Islet of Langerhans (tissue), 1 donor: ENCODE measurements around the gene ZFYVE28.

Experiments used
- FAIRE-seq: peaks from one replicate; lab custom pipeline; 2011; peaks lifted over from hg19 to GRCh38; lab: Jason Lieb, UNC

Gene ZFYVE28

GRCh38 chr4:2302387-2303119 lies 115.9 kb downstream of the ZFYVE28 start:
- FAIRE-seq = no peak

- no peak for FAIRE-seq
Measured at GRCh38 chr4:2301806-2302205, 116.6 kb downstream of the ZFYVE28 start.

- no peak for FAIRE-seq
Measured at GRCh38 chr4:2301225-2301642, 117.2 kb downstream of the ZFYVE28 start.

GRCh38 chr4:2300431-2301224 lies 117.8 kb downstream of the ZFYVE28 start:
- FAIRE-seq = no peak

- FAIRE-seq = no peak
Measured at GRCh38 chr4:2299794-2300193, 118.7 kb downstream of the ZFYVE28 start.

GRCh38 chr4:2298532-2298991 lies 119.9 kb downstream of the ZFYVE28 start:
- FAIRE-seq = no peak

- FAIRE-seq = no peak
Measured at GRCh38 chr4:2297606-2298531, 120.6 kb downstream of the ZFYVE28 start.

- FAIRE-seq = no peak
Measured at GRCh38 chr4:2296631-2297601, 121.5 kb downstream of the ZFYVE28 start.

- FAIRE-seq = no peak
Measured at GRCh38 chr4:2295900-2296442, 122.5 kb downstream of the ZFYVE28 start.

GRCh38 chr4:2295500-2295899 lies 122.9 kb downstream of the ZFYVE28 start:
- FAIRE-seq = no peak

GRCh38 chr4:2292646-2293108 lies 125.8 kb downstream of the ZFYVE28 start:
- FAIRE-seq = no peak

- FAIRE-seq = no peak
Measured at GRCh38 chr4:2291705-2292645, 126.5 kb downstream of the ZFYVE28 start.

- no peak for FAIRE-seq
Measured at GRCh38 chr4:2290974-2291704, 127.3 kb downstream of the ZFYVE28 start.

- no peak for FAIRE-seq
Measured at GRCh38 chr4:2290488-2290887, 128.0 kb downstream of the ZFYVE28 start.

- no peak for FAIRE-seq
Measured at GRCh38 chr4:2289955-2290333, 128.5 kb downstream of the ZFYVE28 start.

- FAIRE-seq = no peak
Measured at GRCh38 chr4:2289311-2289954, 129.0 kb downstream of the ZFYVE28 start.

GRCh38 chr4:2288051-2288541 lies 130.3 kb downstream of the ZFYVE28 start:
- no peak for FAIRE-seq

- no peak for FAIRE-seq
Measured at GRCh38 chr4:2287594-2287915, 130.9 kb downstream of the ZFYVE28 start.
